Upper lobe of left lung (tissue), 6 donors: ENCODE results near the gene MX1. TPM values are rescaled to one million over a fixed set of nuclear protein-coding genes. Genes with fewer than 3 reads are reported as not detected.

ENCODE experiments used
- ATAC-seq, 2 donors: fragments of 200-7000 bp; cut with Tn5 transposase; one replicate each; pipeline ENCODE4 v1.9.1; 2022; ENCODE audit warnings: mild to moderate bottlenecking in 2 of 2, moderate library complexity in 2 of 2; ENCODE audit not compliant: low FRiP score in 2 of 2
- DNase-seq, 2 donors: peaks; one replicate each; pipeline ENCODE4 v3.0.0-alpha.2; 2019 to 2020
- H3K27ac ChIP-seq, 4 donors: fragments of 200-600 bp; sonication (generic); one replicate each; pipeline ENCODE4 v1.5.1; 2016 to 2019
- H3K27me3 ChIP-seq, 4 donors: fragments of 200-600 bp; sonication (generic); one replicate each; pipeline ENCODE4 v1.5.1; 2017 to 2019
- H3K36me3 ChIP-seq, 4 donors: fragments of 200-600 bp; sonication (generic); one replicate each; pipeline ENCODE4 v1.5.1; 2016 to 2019
- H3K4me1 ChIP-seq, 4 donors: fragments of 200-600 bp; sonication (generic); one replicate each; pipeline ENCODE4 v1.5.1; 2018 to 2019
- H3K4me3 ChIP-seq, 4 donors: fragments of 200-600 bp; sonication (generic); one replicate each; pipeline ENCODE4 v1.5.1; 2017 to 2019; ENCODE audit warnings: mild to moderate bottlenecking in 2 of 4, moderate library complexity in 1 of 4
- H3K9me3 ChIP-seq, 4 donors: fragments of 200-600 bp; sonication (generic); one replicate each; pipeline ENCODE4 v1.5.1; 2018 to 2019
- CTCF ChIP-seq, 6 experiments: fragments of 450-650 bp in 4 of 6; fragments of 200-600 bp in 2 of 6; sonication (generic) in 2 of 6; IDR thresholded peaks; one replicate each; pipeline ENCODE4 v1.5.1; 2016 to 2019; ENCODE audit warnings: antibody characterized with exemption in 6 of 6
- EP300 ChIP-seq, 4 donors: sonication (generic); formaldehyde crosslinking; IDR thresholded peaks; one replicate each; pipeline ENCODE4 v1.5.1; 2017; ENCODE audit warnings: antibody characterized with exemption in 4 of 4, control low read depth in 2 of 4
- POLR2A ChIP-seq, 4 donors: fragments of 450-650 bp; IDR thresholded peaks; one replicate each; pipeline ENCODE4 v1.5.1; 2016 to 2017; ENCODE audit warnings: antibody characterized with exemption in 4 of 4, mild to moderate bottlenecking in 2 of 4
- POLR2AphosphoS5 ChIP-seq, 2 donors: sonication (generic); formaldehyde crosslinking; IDR thresholded peaks; one replicate each; pipeline ENCODE4 v1.5.1; 2017; ENCODE audit warnings: antibody characterized with exemption in 2 of 2
- WGBS, 2 donors: methylation state at CpG; one replicate each; pipeline ENCODE4 v1.1.5; 2017 to 2018; 5-methylcytosine and 5-hydroxymethylcytosine counted together
- total RNA-seq, 6 donors: library from RNA; depleted of rRNA in 4 of 6; stranded (reverse); fragments of >200 nt in 4 of 6; gene quantifications; one replicate each; pipeline versions ENCODE4 v1.1.0 to v1.2.1, GENCODE V29; 2016 to 2021
- donor health status: DM: no; HTN: no; CAD: no; lungs with moderate emphysema.
- donor health status: DM: no; HTN: yes; CAD: no; lungs with severe emphysema.

MX1 gene
- total RNA-seq, 6 donors from 2014 or later, result 38.3 to 159 (median 89.0) TPM

GRCh38 chr21:41479686-41480085 lies 53.6 kb downstream of the MX1 start:
- H3K4me3 ChIP-seq, result no peak overlapping the region
- peaks cover 0 to 36% (median 20%) of the 10 kb centered on the region in 4 donors for H3K4me1 ChIP-seq
- ATAC-seq (no peak), DNase-seq (no peak)
- H3K27ac ChIP-seq, result peak overlapping the region; percentile 13 to 68 (median 53)
- 55 to 68% methylated on average over 8 of the region's 8 CpGs for WGBS, 2 donors
- no peaks in the 10 kb centered on the region for H3K27me3 ChIP-seq
- TF ChIP-seq POLR2A (IDR thresholded peaks at IDR 0.05) (no peak), CTCF (IDR thresholded peaks at IDR 0.05) (no peak)
- H3K36me3 ChIP-seq, result peaks cover 0 to 10% (median 0%) of the 10 kb centered on the region in 4 donors
- H3K9me3 ChIP-seq, result no peaks in the 10 kb centered on the region

GRCh38 chr21:41480086-41480690 lies 54.1 kb downstream of the MX1 start:
- WGBS, 2 donors, result 79% methylated on average over 16 to 17 of the region's 17 CpGs
- peak in 1 of 2 donors; percentile 55 for DNase-seq
- peak overlapping the region; percentile 13 to 68 (median 53) for H3K27ac ChIP-seq
- H3K9me3 ChIP-seq, result no peaks in the 10 kb centered on the region
- no peak for TF ChIP-seq POLR2A (IDR thresholded peaks at IDR 0.05)
- TF ChIP-seq EP300 (IDR thresholded peaks at IDR 0.05), result no peak
- TF ChIP-seq POLR2AphosphoS5 (IDR thresholded peaks at IDR 0.05), result no peak
- no peak for TF ChIP-seq CTCF (IDR thresholded peaks at IDR 0.05)
- peak in 1 of 2 donors; percentile 53 for ATAC-seq
- H3K4me1 ChIP-seq, result peaks cover 0 to 41% (median 20%) of the 10 kb centered on the region in 4 donors
- peaks cover 0 to 10% (median 0%) of the 10 kb centered on the region in 4 donors for H3K36me3 ChIP-seq
- no peak overlapping the region for H3K4me3 ChIP-seq
- H3K27me3 ChIP-seq, result no peaks in the 10 kb centered on the region

GRCh38 chr21:41481191-41481590 lies 55.2 kb downstream of the MX1 start:
- no peak overlapping the region for H3K4me3 ChIP-seq
- no peak for DNase-seq
- no peak for TF ChIP-seq POLR2AphosphoS5 (IDR thresholded peaks at IDR 0.05)
- TF ChIP-seq CTCF (IDR thresholded peaks at IDR 0.05), result no peak
- no peak for TF ChIP-seq EP300 (IDR thresholded peaks at IDR 0.05)
- no peak for TF ChIP-seq POLR2A (IDR thresholded peaks at IDR 0.05)
- H3K27me3 ChIP-seq, result no peaks in the 10 kb centered on the region
- peaks cover 0 to 44% (median 20%) of the 10 kb centered on the region in 4 donors for H3K4me1 ChIP-seq
- 78 to 81% methylated on average over 8 of the region's 8 CpGs for WGBS, 2 donors
- no peaks in the 10 kb centered on the region for H3K9me3 ChIP-seq
- H3K27ac ChIP-seq, result peak overlapping the region in 2 of 4 donors; percentile 50 to 68
- peaks cover 0 to 7% (median 0%) of the 10 kb centered on the region in 4 donors for H3K36me3 ChIP-seq
- no peak for ATAC-seq

GRCh38 chr21:41482301-41482700 lies 56.3 kb downstream of the MX1 start:
- DNase-seq (no peak), ATAC-seq (no peak)
- 37 to 48% methylated on average over 6 of the region's 6 CpGs for WGBS, 2 donors
- H3K36me3 ChIP-seq, result peaks cover 0 to 5% (median under 1%) of the 10 kb centered on the region in 4 donors
- H3K9me3 ChIP-seq, result no peaks in the 10 kb centered on the region
- H3K4me1 ChIP-seq, result peaks cover 0 to 55% (median 20%) of the 10 kb centered on the region in 4 donors
- no peak for TF ChIP-seq POLR2AphosphoS5 (IDR thresholded peaks at IDR 0.05)
- no peak for TF ChIP-seq EP300 (IDR thresholded peaks at IDR 0.05)
- no peak for TF ChIP-seq CTCF (IDR thresholded peaks at IDR 0.05)
- no peak for TF ChIP-seq POLR2A (IDR thresholded peaks at IDR 0.05)
- H3K27ac ChIP-seq, result peak overlapping the region in 1 of 4 donors; percentile 10
- no peak overlapping the region for H3K4me3 ChIP-seq
- H3K27me3 ChIP-seq, result no peaks in the 10 kb centered on the region

- Histone ChIP-seq H3K27me3 (no peaks in the 10 kb centered on the region), H3K27ac (peak overlapping the region in 1 of 4 donors; percentile 10), H3K9me3 (no peaks in the 10 kb centered on the region), H3K4me1 (peaks cover 0 to 52% (median 20%) of the 10 kb centered on the region in 4 donors), H3K4me3 (no peak overlapping the region), H3K36me3 (peaks cover 0 to 6% (median 4%) of the 10 kb centered on the region in 4 donors)
- DNase-seq, result no peak
- 89 to 93% methylated on average over 6 of the region's 6 CpGs for WGBS, 2 donors
- TF ChIP-seq POLR2A (IDR thresholded peaks at IDR 0.05) (no peak), EP300 (IDR thresholded peaks at IDR 0.05) (no peak), POLR2AphosphoS5 (IDR thresholded peaks at IDR 0.05) (no peak), CTCF (IDR thresholded peaks at IDR 0.05) (no peak)
- ATAC-seq, result no peak
Observed at GRCh38 chr21:41482980-41483379, 56.9 kb downstream of the MX1 start.
